Esophagus muscularis mucosa (tissue), 4 donors: ENCODE data around the gene PPP1R12B. TPM values are rescaled to one million over a fixed set of nuclear protein-coding genes. Genes with fewer than 3 reads are reported as not detected.
"Not testable (repeated sequence)": the region's sequence is repeated elsewhere in the genome, so short reads cannot be mapped to it uniquely, and the experiment has no call there.

Experiments used
- DNase-seq: peaks from one replicate; pipeline ENCODE4 v3.0.0-alpha.2; 2017; ENCODE audit errors: extremely low spot score
- H3K27ac ChIP-seq, 4 donors: fragments of 200-600 bp; sonication (generic); replicated peaks in 1 of 4; 1 replicate in 3 of 4; 2 replicates in 1 of 4; pipeline ENCODE4 v1.5.1; 2016 to 2019; ENCODE audit warnings: mild to moderate bottlenecking in 1 of 4
- H3K27me3 ChIP-seq, 4 donors: fragments of 200-600 bp; sonication (generic); one replicate each; pipeline versions ENCODE4 v1.5.1 to v1.6.0; 2016 to 2019
- H3K36me3 ChIP-seq, 4 donors: fragments of 200-600 bp; sonication (generic); one replicate each; pipeline ENCODE4 v1.5.1; 2016 to 2019
- H3K4me1 ChIP-seq, 4 donors: fragments of 200-600 bp; sonication (generic); one replicate each; pipeline ENCODE4 v1.5.1; 2016 to 2019
- H3K4me3 ChIP-seq, 4 donors: fragments of 200-600 bp; sonication (generic); 1 replicate in 2 of 4; 2 replicates in 2 of 4; pipeline ENCODE4 v1.5.1; 2016 to 2019; ENCODE audit warnings: mild to moderate bottlenecking in 4 of 4, moderate library complexity in 1 of 4
- H3K9me3 ChIP-seq, 4 donors: fragments of 200-600 bp; sonication (generic); 1 replicate in 3 of 4; 2 replicates in 1 of 4; pipeline ENCODE4 v1.5.1; 2016 to 2019
- CTCF ChIP-seq, 3 experiments: fragments of 200-600 bp in 2 of 3; fragments of 450-650 bp in 1 of 3; sonication (generic) in 2 of 3; IDR thresholded peaks; one replicate each; pipeline ENCODE4 v1.5.1; 2017 to 2019; ENCODE audit warnings: antibody characterized with exemption in 3 of 3, mild to moderate bottlenecking in 2 of 3, moderate library complexity in 1 of 3
- EP300 ChIP-seq: sonication (generic); formaldehyde crosslinking; IDR thresholded peaks from one replicate; pipeline ENCODE4 v1.6.1; 2017; ENCODE audit warnings: antibody characterized with exemption
- POLR2A ChIP-seq: fragments of 450-650 bp; IDR thresholded peaks from one replicate; pipeline ENCODE4 v1.6.1; 2017; ENCODE audit warnings: antibody characterized with exemption, moderate library complexity, mild to moderate bottlenecking, low read depth
- POLR2AphosphoS5 ChIP-seq, 2 donors: sonication (generic); formaldehyde crosslinking; IDR thresholded peaks; one replicate each; pipeline ENCODE4 v1.6.1; 2017; ENCODE audit warnings: antibody characterized with exemption in 2 of 2
- WGBS: methylation state at CpG from one replicate; pipeline ENCODE4 v1.1.5; 2018; 5-methylcytosine and 5-hydroxymethylcytosine counted together
- intact Hi-C: fragments of 100-400 bp; cut with DNase I; formaldehyde crosslinking; loops from one replicate; pipeline ENCODE4 v1.15.1; 2023
- total RNA-seq, 4 donors: library from RNA; depleted of rRNA; stranded (reverse); fragments of >200 nt; gene quantifications; one replicate each; pipeline versions ENCODE4 v1.1.0 to v1.2.1, GENCODE V29; 2016

Gene PPP1R12B
- total RNA-seq, 4 donors from 2014 or later: 692 to 1,262 (median 949) TPM

GRCh38 chr1:202520129-202520856 is 171.8 kb downstream of the PPP1R12B start:
- H3K9me3 ChIP-seq, H3K4me3 ChIP-seq, H3K27me3 ChIP-seq, DNase-seq, H3K36me3 ChIP-seq, intact Hi-C loops: not testable (repeated sequence)
- Histone ChIP-seq H3K4me1 (peaks cover 24 to 58% (median 47%) of the 10 kb centered on the region in 4 donors), H3K27ac (peak overlapping the region; percentile 71 to 79 (median 73))
- peak; percentile 21 to 37 for TF ChIP-seq POLR2AphosphoS5 (IDR thresholded peaks at IDR 0.05)

GRCh38 chr1:202520857-202521216 is 172.3 kb downstream of the PPP1R12B start:
- intact Hi-C loops, H3K9me3 ChIP-seq, DNase-seq, H3K36me3 ChIP-seq, H3K27me3 ChIP-seq, H3K4me3 ChIP-seq: not testable (repeated sequence)
- peaks cover 22 to 58% (median 47%) of the 10 kb centered on the region in 4 donors for H3K4me1 ChIP-seq
- 96% methylated on average over 2 of the region's 2 CpGs for WGBS
- H3K27ac ChIP-seq: peak overlapping the region; percentile 29 to 79 (median 72)

- DNase-seq, H3K4me3 ChIP-seq, H3K36me3 ChIP-seq, H3K9me3 ChIP-seq, H3K27me3 ChIP-seq, intact Hi-C loops: not testable (repeated sequence)
- WGBS: 96% methylated on average over 1 of the region's 1 CpG
- Histone ChIP-seq H3K27ac (peak overlapping the region in 2 of 4 donors; percentile 71 to 74), H3K4me1 (peaks cover 23 to 52% (median 43%) of the 10 kb centered on the region in 4 donors)
These were observed 173.0 kb downstream of the PPP1R12B start for GRCh38 chr1:202521484-202521883.

GRCh38 chr1:202521886-202522285 is 173.4 kb downstream of the PPP1R12B start:
- Histone ChIP-seq H3K27me3 (no peaks in the 10 kb centered on the region), H3K4me1 (peaks cover 27 to 50% (median 40%) of the 10 kb centered on the region in 4 donors), H3K36me3 (no peaks in the 10 kb centered on the region), H3K27ac (peak overlapping the region in 1 of 4 donors; percentile 71), H3K4me3 (no peak overlapping the region), H3K9me3 (no peaks in the 10 kb centered on the region)
- intact Hi-C loops: no loop called here
- DNase-seq: no peak
- 72% methylated on average over 2 of the region's 2 CpGs for WGBS
- TF ChIP-seq POLR2AphosphoS5 (IDR thresholded peaks at IDR 0.05): no peak
- TF ChIP-seq POLR2A: no peak
- no peak for TF ChIP-seq CTCF (IDR thresholded peaks at IDR 0.05)
- no peak for TF ChIP-seq EP300

GRCh38 chr1:202526056-202526455 is 177.6 kb downstream of the PPP1R12B start:
- not testable (repeated sequence) for H3K27ac ChIP-seq

GRCh38 chr1:202528096-202528722 is 179.7 kb downstream of the PPP1R12B start:
- H3K4me3 ChIP-seq, intact Hi-C loops: not testable (repeated sequence)
- H3K4me1 ChIP-seq: peaks cover 0 to 16% (median 8%) of the 10 kb centered on the region in 4 donors

More at GRCh38 chr1:202526056-202526455, 177.6 kb downstream of the PPP1R12B start:
- H3K4me1 ChIP-seq: peaks cover under 1 to 13% (median 10%) of the 10 kb centered on the region in 4 donors
- intact Hi-C loops, H3K27me3 ChIP-seq, H3K36me3 ChIP-seq, H3K9me3 ChIP-seq, H3K4me3 ChIP-seq, DNase-seq: not testable (repeated sequence)
- WGBS: 31% methylated on average over 1 of the region's 1 CpG

GRCh38 chr1:202530686-202531085 is 182.2 kb downstream of the PPP1R12B start:
- intact Hi-C loops, H3K27me3 ChIP-seq, H3K36me3 ChIP-seq, H3K4me3 ChIP-seq, H3K9me3 ChIP-seq, DNase-seq, H3K27ac ChIP-seq: not testable (repeated sequence)
- peaks cover 0 to 16% (median 8%) of the 10 kb centered on the region in 4 donors for H3K4me1 ChIP-seq
- 86% methylated on average over 1 of the region's 1 CpG for WGBS

More at GRCh38 chr1:202528096-202528722, 179.7 kb downstream of the PPP1R12B start:
- H3K27me3 ChIP-seq, H3K36me3 ChIP-seq, H3K27ac ChIP-seq, H3K9me3 ChIP-seq, DNase-seq: not testable (repeated sequence)
- 90% methylated on average over 2 of the region's 3 CpGs for WGBS

GRCh38 chr1:202531472-202531811 is 182.9 kb downstream of the PPP1R12B start:
- Histone ChIP-seq H3K27me3 (no peaks in the 10 kb centered on the region), H3K36me3 (no peaks in the 10 kb centered on the region), H3K9me3 (no peaks in the 10 kb centered on the region), H3K4me1 (peaks cover 0 to 16% (median 8%) of the 10 kb centered on the region in 4 donors), H3K4me3 (no peak overlapping the region), H3K27ac (peak overlapping the region in 2 of 4 donors; percentile 4 to 29)
- TF ChIP-seq POLR2AphosphoS5 (IDR thresholded peaks at IDR 0.05): no peak
- TF ChIP-seq EP300: no peak
- no peak for TF ChIP-seq CTCF (IDR thresholded peaks at IDR 0.05)
- TF ChIP-seq POLR2A: no peak
- no peak for DNase-seq
- 50% methylated on average over 1 of the region's 1 CpG for WGBS
- intact Hi-C loops: no loop called here

GRCh38 chr1:202531812-202532616 is 183.5 kb downstream of the PPP1R12B start:
- H3K27me3 ChIP-seq, DNase-seq, H3K4me3 ChIP-seq, H3K36me3 ChIP-seq, H3K9me3 ChIP-seq, intact Hi-C loops: not testable (repeated sequence)
- peak overlapping the region in 2 of 4 donors; percentile 4 to 29 for H3K27ac ChIP-seq
- 84% methylated on average over 6 of the region's 6 CpGs for WGBS
- H3K4me1 ChIP-seq: peaks cover 0 to 13% (median 8%) of the 10 kb centered on the region in 4 donors
